ENCODE measurements around the gene CDH22. TPM values are rescaled to one million over a fixed set of nuclear protein-coding genes. Genes with fewer than 3 reads are reported as not detected.
A peak's percentile ranks its signal among the peaks of the same experiment; 100 is the strongest.

CDH22 gene
- total RNA-seq, 2 experiments from 2014 or later = not detected

DNA sequence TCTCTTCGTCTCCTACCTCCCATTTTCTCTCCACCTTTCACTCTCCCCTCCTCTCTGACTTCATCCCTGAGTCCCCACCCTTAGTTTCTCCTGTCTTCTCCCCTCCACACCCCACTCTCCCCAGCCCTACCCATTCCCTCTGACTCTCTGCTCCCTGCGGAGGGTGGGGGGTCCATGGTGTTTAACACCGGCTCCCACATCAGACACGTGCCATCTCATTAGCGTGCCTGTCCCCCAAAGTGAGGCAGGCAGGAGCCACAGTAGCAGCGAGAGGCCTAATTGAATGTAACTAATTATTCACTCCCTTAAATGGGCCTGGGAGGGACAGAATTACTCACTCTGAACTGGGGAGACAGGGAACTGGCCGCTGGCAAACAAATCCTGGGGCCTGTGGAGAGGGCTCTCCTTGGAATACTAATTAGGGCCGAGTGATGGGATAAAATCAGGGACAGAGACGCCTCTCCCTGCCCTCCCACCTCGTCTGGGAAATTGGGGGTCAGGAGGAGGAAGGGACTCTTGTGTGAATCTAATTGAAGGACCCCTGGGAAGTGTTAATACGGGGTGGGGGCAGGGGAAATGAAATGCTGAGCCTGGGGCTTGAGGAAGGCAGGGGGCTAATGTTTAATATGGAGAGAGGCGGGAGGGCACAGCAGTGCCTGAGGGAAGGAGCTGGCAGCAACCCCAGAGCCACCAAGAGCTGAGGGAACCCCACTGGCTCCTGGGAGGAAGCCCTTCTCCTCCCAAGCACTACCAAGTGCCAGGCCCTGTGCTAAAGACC is 172.3 kb downstream of the CDH22 start:
- Mint-ChIP-seq H3K4me3 (no peak overlapping the region), H3K4me1 (peaks cover 2% of the 10 kb centered on the region), H3K27ac (no peak overlapping the region), H3K9me3 (ENCODE audit: low read depth) (no peaks in the 10 kb centered on the region), H3K27me3 (peaks cover 37% of the 10 kb centered on the region), H3K36me3 (ENCODE audit: low read depth) (no peaks in the 10 kb centered on the region)
- ChIA-PET CTCF (interaction anchor here (1.0 kb wide), 1 partner anchor 149 kb away, joined by 3 read pairs; no protein-coding TSS in a partner anchor), POLR2A (no interaction called here)
- intact Hi-C loops (cut with DNase I, micrococcal nuclease) = no loop called here
- ATAC-seq = no peak
- no peak for DNase-seq

DNA sequence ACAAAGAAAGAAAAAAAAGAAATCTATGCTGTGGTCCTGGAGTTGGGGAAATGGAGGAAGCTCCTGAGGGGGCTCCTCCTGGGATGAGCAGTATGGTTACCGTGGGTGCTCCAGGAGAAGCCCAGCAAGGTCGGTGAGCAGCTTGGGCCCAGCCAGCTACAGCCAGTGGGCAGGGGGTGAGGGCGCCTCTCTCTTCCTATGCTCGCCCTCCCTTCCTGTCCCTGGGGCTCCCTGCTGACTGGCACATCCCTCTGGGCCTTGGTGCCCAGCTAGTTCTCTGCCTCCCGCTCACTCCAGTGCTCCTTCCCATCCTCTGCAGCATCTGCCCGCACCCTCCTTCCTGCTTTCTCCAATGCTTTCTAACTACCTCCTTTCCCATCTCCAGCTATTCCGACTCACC is 173.6 kb downstream of the CDH22 start:
- no peak for DNase-seq
- Mint-ChIP-seq H3K27ac (no peak overlapping the region), H3K36me3 (ENCODE audit: low read depth) (no peaks in the 10 kb centered on the region), H3K27me3 (peaks cover 39% of the 10 kb centered on the region), H3K9me3 (ENCODE audit: low read depth) (no peaks in the 10 kb centered on the region), H3K4me1 (peaks cover 2% of the 10 kb centered on the region), H3K4me3 (no peak overlapping the region)
- ATAC-seq = no peak
- intact Hi-C loops (cut with DNase I, micrococcal nuclease) = no loop called here
- CTCF ChIA-PET = interaction anchor here (0.6 to 0.8 kb wide), 2 partner anchors 15 to 21 kb away, joined by 3 read pairs; no protein-coding TSS in a partner anchor
- POLR2A ChIA-PET = no interaction called here

DNA sequence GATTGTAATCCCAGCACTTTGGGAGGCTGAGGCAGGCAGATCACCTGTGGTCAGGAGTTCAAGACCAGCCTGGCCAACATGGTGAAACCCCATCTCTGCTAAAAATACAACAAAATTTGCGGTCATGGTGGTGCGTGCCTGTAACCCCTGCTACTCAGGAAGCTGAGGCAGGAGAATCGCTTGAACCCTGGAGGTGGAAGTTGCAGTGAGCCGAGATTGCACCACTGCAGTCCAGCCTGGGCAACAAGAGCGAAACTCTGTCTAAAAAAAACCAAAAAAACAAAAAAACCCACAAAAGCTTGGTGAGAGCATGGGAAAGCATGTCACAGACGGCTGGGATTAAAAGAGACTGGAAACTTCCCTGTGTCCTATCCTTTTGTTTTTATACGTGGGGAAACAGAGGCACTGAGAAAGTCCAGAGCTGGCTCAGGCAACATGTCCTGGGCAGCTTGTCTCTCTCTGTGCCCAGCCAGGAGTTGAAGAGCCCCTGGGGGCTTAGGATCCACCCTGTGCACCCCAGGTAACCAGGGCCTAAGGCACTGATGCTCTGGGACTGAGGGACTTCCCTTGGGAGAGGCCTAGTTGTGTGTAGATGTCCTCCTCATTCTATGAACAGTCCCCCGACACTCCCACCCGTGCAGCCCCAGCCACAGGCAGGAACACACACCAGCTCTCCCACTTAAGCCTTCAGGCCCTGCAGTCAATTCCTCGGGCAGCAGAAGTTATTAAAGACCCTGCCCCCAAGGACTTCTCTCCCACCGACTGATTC is 174.2 kb downstream of the CDH22 start:
- H3K9me3 Mint-ChIP-seq (ENCODE audit: low read depth) = no peaks in the 10 kb centered on the region
- ATAC-seq = no peak
- no peaks in the 10 kb centered on the region for H3K36me3 Mint-ChIP-seq (ENCODE audit: low read depth)
- intact Hi-C loops (cut with DNase I, micrococcal nuclease) = loop anchor here (2.0 kb wide), 4 partner anchors 41 to 305 kb away; no protein-coding TSS in a partner anchor
- ChIA-PET CTCF (interaction anchor here (0.6 to 3.9 kb wide), 5 partner anchors 14 to 132 kb away, joined by 3 to 18 read pairs (median 3); no protein-coding TSS in a partner anchor), POLR2A (no interaction called here)
- peaks cover 2% of the 10 kb centered on the region for H3K4me1 Mint-ChIP-seq
- DNase-seq = no peak
- H3K4me3 Mint-ChIP-seq = no peak overlapping the region
- H3K27me3 Mint-ChIP-seq = peaks cover 35% of the 10 kb centered on the region
- no peak overlapping the region for H3K27ac Mint-ChIP-seq

DNA sequence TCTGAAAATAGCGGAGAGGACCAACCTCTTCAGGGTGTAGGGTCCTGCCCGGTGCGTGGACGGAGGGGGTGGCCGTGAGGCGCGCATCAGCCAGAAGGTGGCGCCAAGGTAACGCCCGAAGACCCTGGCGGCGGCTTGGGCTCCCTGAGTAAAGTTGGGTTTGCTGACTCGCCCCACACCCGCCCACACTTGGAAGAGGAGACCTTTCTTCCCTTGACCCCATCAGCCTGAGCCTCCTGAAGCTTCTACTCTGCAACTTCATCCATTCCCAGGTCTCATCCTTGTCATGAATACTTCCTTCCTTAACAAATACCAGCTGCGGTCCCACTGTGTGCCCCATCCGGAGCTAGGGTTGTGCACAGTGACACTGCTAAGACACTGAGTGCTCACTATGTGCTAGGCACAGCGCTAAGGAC is 175.6 kb downstream of the CDH22 start:
- intact Hi-C loops (cut with DNase I, micrococcal nuclease) = loop anchor here (1.0 to 2.0 kb wide), 7 partner anchors 42 to 549 kb away; no protein-coding TSS in a partner anchor
- H3K9me3 Mint-ChIP-seq (ENCODE audit: low read depth) = no peaks in the 10 kb centered on the region
- CTCF ChIA-PET = interaction anchor here (0.5 to 3.9 kb wide), 11 partner anchors 8 to 548 kb away, joined by 3 to 18 read pairs (median 6); no protein-coding TSS in a partner anchor
- DNase-seq = peak; percentile 81
- H3K4me3 Mint-ChIP-seq = no peak overlapping the region
- H3K27me3 Mint-ChIP-seq = peaks cover 32% of the 10 kb centered on the region
- POLR2A ChIA-PET = no interaction called here
- ATAC-seq = peak; percentile 96
- no peaks in the 10 kb centered on the region for H3K36me3 Mint-ChIP-seq (ENCODE audit: low read depth)
- H3K27ac Mint-ChIP-seq = no peak overlapping the region
- peaks cover 2% of the 10 kb centered on the region for H3K4me1 Mint-ChIP-seq

DNA sequence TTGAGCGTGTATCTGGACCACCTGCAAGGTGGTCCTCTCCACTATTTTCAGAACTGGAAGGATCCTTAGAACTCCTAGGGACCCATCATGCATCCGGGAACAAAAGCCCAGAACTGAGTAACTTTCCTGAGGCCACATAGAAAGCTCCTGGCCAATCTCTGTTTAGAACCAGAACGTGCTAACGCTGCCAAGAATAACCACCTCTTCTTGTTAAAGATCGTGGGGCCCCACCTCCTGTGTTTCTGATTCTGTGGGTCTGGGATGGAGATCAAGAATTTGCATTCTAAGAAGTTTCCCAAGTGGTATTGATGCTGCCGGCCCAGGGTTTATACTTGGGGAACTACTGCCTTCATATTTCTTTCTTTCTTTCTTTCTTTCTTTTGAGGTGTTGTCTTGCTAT is 176.9 kb downstream of the CDH22 start:
- ATAC-seq = no peak
- Mint-ChIP-seq H3K27ac (no peak overlapping the region), H3K9me3 (ENCODE audit: low read depth) (no peaks in the 10 kb centered on the region), H3K4me3 (no peak overlapping the region), H3K27me3 (peaks cover 36% of the 10 kb centered on the region), H3K36me3 (ENCODE audit: low read depth) (no peaks in the 10 kb centered on the region), H3K4me1 (peaks cover 2% of the 10 kb centered on the region)
- ChIA-PET CTCF (interaction anchor here (0.5 to 3.9 kb wide), 10 partner anchors 9 to 307 kb away, joined by 3 to 18 read pairs (median 6); no protein-coding TSS in a partner anchor), POLR2A (no interaction called here)
- intact Hi-C loops (cut with DNase I, micrococcal nuclease) = no loop called here
- no peak for DNase-seq

DNA sequence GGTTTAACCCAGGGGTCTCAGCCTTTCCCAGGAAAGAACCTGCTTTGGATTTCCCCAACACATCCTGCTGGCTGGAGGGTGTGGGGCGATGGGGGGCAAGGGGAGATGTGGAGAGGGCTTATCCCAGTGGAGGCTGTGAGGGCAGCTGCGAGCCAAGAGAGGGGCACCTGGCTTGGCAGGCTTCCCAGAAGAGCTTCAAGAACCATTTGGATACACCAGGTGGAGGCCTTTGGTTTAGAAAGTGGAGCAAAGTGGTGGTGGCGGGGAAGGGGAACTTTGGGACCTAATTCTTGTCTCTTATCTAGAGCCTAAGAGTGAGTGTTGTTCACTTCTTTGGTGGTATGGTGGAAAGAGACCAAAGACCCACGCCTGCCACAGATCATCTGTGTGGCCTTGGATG is 177.8 kb downstream of the CDH22 start:
- ATAC-seq (no peak), DNase-seq (no peak)
- no peaks in the 10 kb centered on the region for H3K9me3 Mint-ChIP-seq (ENCODE audit: low read depth)
- no peak overlapping the region for H3K4me3 Mint-ChIP-seq
- peaks cover 2% of the 10 kb centered on the region for H3K4me1 Mint-ChIP-seq
- H3K27me3 Mint-ChIP-seq = peaks cover 33% of the 10 kb centered on the region
- intact Hi-C loops (cut with DNase I, micrococcal nuclease) = no loop called here
- no peaks in the 10 kb centered on the region for H3K36me3 Mint-ChIP-seq (ENCODE audit: low read depth)
- H3K27ac Mint-ChIP-seq = no peak overlapping the region
- POLR2A ChIA-PET = no interaction called here
- CTCF ChIA-PET = interaction anchor here (0.9 to 3.9 kb wide), 6 partner anchors 10 to 219 kb away, joined by 3 to 18 read pairs (median 4); no protein-coding TSS in a partner anchor

DNA sequence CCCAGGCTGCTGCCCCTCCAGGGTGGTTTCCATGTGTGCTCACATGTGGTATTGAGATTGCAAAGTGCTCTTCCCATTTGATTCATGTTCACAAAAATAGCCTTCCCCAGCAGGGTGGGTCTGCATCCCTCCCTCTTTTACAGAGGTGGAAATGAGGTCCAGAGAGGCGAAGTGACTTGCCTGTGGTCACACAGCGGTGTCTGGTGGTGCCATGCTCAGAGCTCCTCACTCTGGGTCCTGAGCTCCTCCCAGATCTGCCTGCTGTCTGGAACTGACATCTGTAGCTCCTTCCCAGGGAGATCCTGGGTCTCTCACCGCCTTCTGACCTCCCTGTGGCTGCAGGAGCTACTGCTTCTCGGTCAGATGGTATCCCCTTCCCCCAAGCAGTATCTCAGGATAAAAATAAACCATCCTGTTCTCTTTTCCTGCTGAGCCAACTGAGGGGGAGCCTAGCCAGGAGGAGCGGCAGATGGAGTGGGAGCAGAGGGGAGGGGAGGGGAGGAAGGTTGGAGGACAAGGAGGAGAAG is 178.3 kb downstream of the CDH22 start:
- ATAC-seq = no peak

DNA sequence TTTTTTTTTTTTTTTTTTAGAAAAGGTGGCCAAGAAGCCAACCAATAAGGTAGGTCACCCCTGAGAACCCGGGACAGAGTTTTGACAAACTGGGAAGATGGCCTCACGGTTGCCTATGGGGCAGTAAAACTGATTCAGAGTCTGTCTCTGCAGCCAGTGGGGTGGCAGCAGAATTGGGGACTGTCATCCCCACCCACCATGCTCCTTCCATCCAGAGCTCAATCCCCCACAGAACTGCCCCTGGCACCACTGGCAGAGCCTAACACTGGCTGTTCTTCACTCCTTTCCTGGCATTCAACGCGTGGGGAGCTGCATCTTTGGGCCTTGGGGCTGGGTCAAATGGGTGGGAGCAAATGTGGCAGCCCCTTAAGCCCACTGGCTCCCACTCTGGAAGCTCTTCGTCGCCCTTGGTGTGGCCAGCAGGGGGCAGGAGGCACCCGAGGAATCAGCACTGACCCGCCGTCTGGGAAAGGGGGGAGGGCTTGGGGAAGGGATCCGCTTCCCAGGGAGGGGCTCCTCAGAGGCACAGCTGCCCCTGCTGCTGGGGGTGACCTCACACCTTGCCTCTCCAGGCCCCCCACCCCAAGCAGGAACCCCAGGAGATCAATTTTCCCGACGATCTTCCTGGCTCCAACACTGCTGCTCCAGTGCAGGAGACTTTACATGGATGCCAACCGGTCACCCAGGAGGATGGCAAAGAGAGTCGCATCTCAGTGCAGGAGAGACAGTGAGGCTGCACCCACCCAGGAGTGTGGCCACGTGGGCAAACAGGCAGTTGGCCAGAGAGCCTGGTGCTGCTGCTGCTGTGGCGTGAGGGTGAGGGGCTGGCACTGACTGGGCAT is 179.8 kb downstream of the CDH22 start:
- POLR2A ChIA-PET = no interaction called here
- peaks cover 32% of the 10 kb centered on the region for H3K27me3 Mint-ChIP-seq
- no peaks in the 10 kb centered on the region for H3K9me3 Mint-ChIP-seq (ENCODE audit: low read depth)
- no peak overlapping the region for H3K27ac Mint-ChIP-seq
- H3K4me3 Mint-ChIP-seq = no peak overlapping the region
- peaks cover 2% of the 10 kb centered on the region for H3K4me1 Mint-ChIP-seq
- DNase-seq = peak; percentile 24
- no peaks in the 10 kb centered on the region for H3K36me3 Mint-ChIP-seq (ENCODE audit: low read depth)
- CTCF ChIA-PET = interaction anchor here (0.7 to 1.4 kb wide), 6 partner anchors 9 to 330 kb away, joined by 3 to 4 read pairs (median 3); no protein-coding TSS in a partner anchor
- intact Hi-C loops (cut with DNase I, micrococcal nuclease) = no loop called here
- ATAC-seq = no peak

More for the DNA sequence above, 178.3 kb downstream of the CDH22 start:
- H3K27ac Mint-ChIP-seq = no peak overlapping the region
- intact Hi-C loops (cut with DNase I, micrococcal nuclease) = no loop called here
- no peaks in the 10 kb centered on the region for H3K9me3 Mint-ChIP-seq (ENCODE audit: low read depth)
- H3K4me3 Mint-ChIP-seq = no peak overlapping the region
- no peaks in the 10 kb centered on the region for H3K36me3 Mint-ChIP-seq (ENCODE audit: low read depth)
- CTCF ChIA-PET = interaction anchor here (0.6 to 3.9 kb wide), 7 partner anchors 10 to 219 kb away, joined by 3 to 18 read pairs (median 4); no protein-coding TSS in a partner anchor
- DNase-seq = no peak
- POLR2A ChIA-PET = no interaction called here
- H3K27me3 Mint-ChIP-seq = peaks cover 34% of the 10 kb centered on the region
- peaks cover 2% of the 10 kb centered on the region for H3K4me1 Mint-ChIP-seq

DNA sequence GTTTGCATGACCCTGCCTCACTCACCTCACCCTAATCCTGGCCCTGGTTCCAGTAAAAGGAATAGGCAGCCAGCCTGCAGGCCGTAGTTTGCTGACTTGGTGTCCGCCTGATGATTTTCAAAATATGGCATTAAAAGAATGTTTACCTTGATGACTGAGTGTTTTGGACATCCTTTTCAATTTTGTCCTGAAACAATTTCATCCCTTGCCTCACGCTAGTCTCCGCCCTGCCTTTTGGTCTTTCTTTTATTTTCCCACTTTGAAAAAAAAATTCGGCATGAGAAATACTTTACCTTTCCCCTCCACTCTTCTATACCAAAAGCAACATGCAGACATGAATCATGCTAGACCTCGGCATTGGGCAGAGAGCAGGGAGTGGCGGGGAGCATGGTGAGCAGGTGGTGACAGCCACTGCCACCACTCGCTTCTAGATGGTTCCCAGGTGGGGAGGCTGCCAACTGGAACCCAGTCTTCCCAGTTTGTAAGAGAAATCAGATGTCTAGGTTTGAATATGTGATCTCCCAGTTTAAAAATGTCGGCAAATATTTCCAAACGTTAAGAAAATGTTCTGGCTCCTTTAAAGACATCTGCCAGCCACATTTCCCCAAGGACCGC is 180.8 kb downstream of the CDH22 start:
- no peak for DNase-seq
- Mint-ChIP-seq H3K36me3 (ENCODE audit: low read depth) (no peaks in the 10 kb centered on the region), H3K27me3 (peaks cover 25% of the 10 kb centered on the region), H3K4me3 (no peak overlapping the region), H3K4me1 (no peaks in the 10 kb centered on the region), H3K9me3 (ENCODE audit: low read depth) (no peaks in the 10 kb centered on the region), H3K27ac (no peak overlapping the region)
- CTCF ChIA-PET = interaction anchor here (0.9 kb wide), 2 partner anchors 9 to 49 kb away, joined by 3 read pairs; no protein-coding TSS in a partner anchor
- intact Hi-C loops (cut with DNase I, micrococcal nuclease) = no loop called here
- POLR2A ChIA-PET = no interaction called here
- no peak for ATAC-seq

DNA sequence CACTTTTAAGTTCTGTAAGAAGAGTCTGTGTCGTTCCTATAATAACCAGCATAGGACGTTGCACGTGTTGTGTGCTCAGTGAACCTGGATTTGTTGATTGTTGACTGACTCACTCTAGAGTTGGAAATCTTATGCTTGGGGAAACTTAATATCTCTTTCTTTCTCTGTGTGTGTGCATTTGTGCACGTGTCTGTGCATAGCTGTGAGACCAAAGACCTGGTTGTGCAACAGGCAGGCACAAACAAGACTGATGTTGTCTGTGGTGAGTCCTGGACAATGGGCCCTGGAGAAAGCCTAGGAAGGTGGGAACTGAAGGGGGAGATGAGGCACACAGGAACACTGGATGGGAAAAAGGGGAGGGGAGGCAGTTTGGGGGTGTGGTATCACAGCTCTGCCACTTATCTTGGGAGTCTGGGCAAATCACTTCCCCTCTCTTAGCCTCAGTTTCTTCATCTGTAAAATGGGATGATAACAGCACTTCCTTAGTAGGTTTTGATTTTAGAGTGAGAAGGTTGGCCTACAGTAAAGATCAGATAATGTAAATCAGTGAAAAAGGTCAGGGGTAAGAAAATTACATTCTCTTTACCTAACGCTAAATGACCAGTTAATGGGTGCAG is 181.8 kb downstream of the CDH22 start:
- no peaks in the 10 kb centered on the region for H3K9me3 Mint-ChIP-seq (ENCODE audit: low read depth)
- CTCF ChIA-PET = no interaction called here
- no peaks in the 10 kb centered on the region for H3K36me3 Mint-ChIP-seq (ENCODE audit: low read depth)

More for the DNA sequence above, 181.8 kb downstream of the CDH22 start:
- DNase-seq (no peak), ATAC-seq (no peak)
- POLR2A ChIA-PET = interaction anchor here (0.6 kb wide), 1 partner anchor 320 kb away, joined by 3 read pairs; no protein-coding TSS in a partner anchor
- no peak overlapping the region for H3K4me3 Mint-ChIP-seq
- H3K27me3 Mint-ChIP-seq = peaks cover 20% of the 10 kb centered on the region
- H3K4me1 Mint-ChIP-seq = no peaks in the 10 kb centered on the region
- H3K27ac Mint-ChIP-seq = no peak overlapping the region
- intact Hi-C loops (cut with DNase I, micrococcal nuclease) = no loop called here

Measured in activated CD4-positive, alpha-beta T cell treated with anti-CD3 and anti-CD28 coated beads for 36 hours (primary cell).